GM21529 (cell line): ENCODE data around the gene ABCC1.

ENCODE experiments used
- ATAC-seq: cut with Tn5 transposase; IDR thresholded peaks from one replicate; pipeline ENCODE4 v1.9.1; 2021; ENCODE audit not compliant: unreplicated experiment

Gene ABCC1

GRCh38 chr16:15990902-15991301, 41.5 kb downstream of the ABCC1 start:
- ATAC-seq, result no peak

GRCh38 chr16:15993128-15993527, 43.7 kb downstream of the ABCC1 start:
- no peak for ATAC-seq

GRCh38 chr16:15993541-15993940, 44.1 kb downstream of the ABCC1 start:
- no peak for ATAC-seq

GRCh38 chr16:15993946-15994665, 44.7 kb downstream of the ABCC1 start:
- ATAC-seq, result no peak

GRCh38 chr16:15996432-15997109, 47.2 kb downstream of the ABCC1 start:
- ATAC-seq, result no peak

GRCh38 chr16:16000685-16001084, 51.3 kb downstream of the ABCC1 start:
- no peak for ATAC-seq

- no peak for ATAC-seq
Observed at GRCh38 chr16:16001596-16002255, 52.3 kb downstream of the ABCC1 start.

GRCh38 chr16:16003719-16004313, 54.4 kb downstream of the ABCC1 start:
- no peak for ATAC-seq

GRCh38 chr16:16004314-16004749, 54.9 kb downstream of the ABCC1 start:
- no peak for ATAC-seq

GRCh38 chr16:16005721-16006120, 56.3 kb downstream of the ABCC1 start:
- ATAC-seq, result no peak

- no peak for ATAC-seq
Observed at GRCh38 chr16:16006650-16007049, 57.2 kb downstream of the ABCC1 start.

- peak; percentile 60 for ATAC-seq
Observed at GRCh38 chr16:16007743-16008111, 58.3 kb downstream of the ABCC1 start.

GRCh38 chr16:16008666-16009065, 59.2 kb downstream of the ABCC1 start:
- no peak for ATAC-seq

- ATAC-seq, result no peak
Observed at GRCh38 chr16:16009401-16009800, 60.0 kb downstream of the ABCC1 start.

- no peak for ATAC-seq
Observed at GRCh38 chr16:16010194-16010593, 60.8 kb downstream of the ABCC1 start.

- no peak for ATAC-seq
Observed at GRCh38 chr16:16012144-16012543, 62.7 kb downstream of the ABCC1 start.

GRCh38 chr16:16013812-16014211, 64.4 kb downstream of the ABCC1 start:
- no peak for ATAC-seq

- ATAC-seq, result no peak
Observed at GRCh38 chr16:16014329-16015224, 65.2 kb downstream of the ABCC1 start.

GRCh38 chr16:16015849-16016248, 66.4 kb downstream of the ABCC1 start:
- no peak for ATAC-seq

GRCh38 chr16:16016388-16016964, 67.1 kb downstream of the ABCC1 start:
- no peak for ATAC-seq
